HepG2 (cell line): ENCODE measurements around the gene PARG. TPM values are rescaled to one million over a fixed set of nuclear protein-coding genes. Genes with fewer than 3 reads are reported as not detected.

ENCODE experiments used
- ATAC-seq: fragments of 200-7000 bp; cut with Tn5 transposase; 3 replicates; pipeline ENCODE4 v1.9.1; 2020; ENCODE audit warnings: mild to moderate bottlenecking, moderate library complexity
- BruUV-seq: library from RNA; stranded (reverse); fragments of 400-500 nt; replicated peaks from 2 replicates; lab custom pipeline; 2021; lab: Mats Ljungman, UMichigan
- CTCF ChIA-PET: fragments of 300-600 bp; formaldehyde crosslinking; extraction: SDS; loops from one replicate; lab custom pipeline; 2021; ENCODE audit warnings: low total read pairs, inconsistent platforms, low intra/inter-chr PET ratio; lab: Yijun Ruan, JAX
- POLR2A ChIA-PET: fragments of 350-600 bp; sonication (Branson Sonifier 250); formaldehyde crosslinking; loops from one replicate; lab custom pipeline; 2020; ENCODE audit warnings: antibody characterized with exemption, inconsistent platforms; lab: Yijun Ruan, JAX
- DNase-seq: peaks from one replicate; pipeline ENCODE4 v3.0.0-alpha.2; 2015; ENCODE audit warnings: low spot score
- FAIRE-seq: peaks from 3 replicates; lab custom pipeline; 2011; peaks lifted over from hg19 to GRCh38; lab: Jason Lieb, UNC
- H2AFZ ChIP-seq: one replicate; pipeline ENCODE4 v1.6.1; 2011; ENCODE audit warnings: low read length, inconsistent platforms
- H3K27ac ChIP-seq: fragments of 300-600 bp; 3 replicates; pipeline ENCODE4 v1.8.0; 2011; ENCODE audit warnings: mixed run types, mild to moderate bottlenecking, mixed read lengths, low read length, inconsistent platforms; ENCODE audit not compliant: insufficient read depth; ENCODE audit errors: extremely low read length
- H3K27me3 ChIP-seq, 2 experiments: fragments of 200-600 bp in 1 of 2; 2 replicates in 1 of 2; 3 replicates in 1 of 2; pipeline versions ENCODE4 v1.6.0 to v1.8.0; 2011; ENCODE audit warnings: low read length in 2 of 2, mild to moderate bottlenecking in 2 of 2, moderate library complexity in 2 of 2, inconsistent platforms in 1 of 2; ENCODE audit not compliant: insufficient read depth in 2 of 2, control insufficient read depth in 1 of 2
- H3K36me3 ChIP-seq, 2 experiments: fragments of 200-600 bp in 1 of 2; replicated peaks in 1 of 2; 2 replicates in 1 of 2; 3 replicates in 1 of 2; pipeline versions ENCODE4 v1.5.1 to v1.8.0; 2011; ENCODE audit warnings: low read length in 2 of 2, inconsistent platforms in 1 of 2; ENCODE audit not compliant: insufficient read depth in 2 of 2, control insufficient read depth in 1 of 2
- H3K4me1 ChIP-seq: 2 replicates; pipeline ENCODE4 v1.5.1; 2012; ENCODE audit warnings: low read length, inconsistent platforms; ENCODE audit not compliant: insufficient read depth
- H3K4me2 ChIP-seq: 2 replicates; pipeline ENCODE4 v1.6.0; 2011; ENCODE audit warnings: low read depth, low read length, inconsistent platforms
- H3K4me3 ChIP-seq, 3 experiments: fragments of 200-600 bp in 1 of 3; sonication (generic), shearing (Covaris generic) in 1 of 3; replicated peaks in 1 of 3; 2 replicates each; pipeline ENCODE4 v1.5.1; 2011 to 2016; ENCODE audit warnings: low read length in 3 of 3, inconsistent platforms in 2 of 3, low read depth in 2 of 3, mild to moderate bottlenecking in 2 of 3, control low read depth in 1 of 3, mixed read lengths in 1 of 3; ENCODE audit not compliant: insufficient read depth in 1 of 3
- H3K79me2 ChIP-seq: one replicate; pipeline ENCODE4 v1.6.1; 2011; ENCODE audit warnings: low read length, inconsistent platforms; ENCODE audit not compliant: insufficient read depth
- H3K9ac ChIP-seq: 2 replicates; pipeline ENCODE4 v1.6.0; 2011; ENCODE audit warnings: mild to moderate bottlenecking, low read depth, low read length, inconsistent platforms; ENCODE audit not compliant: insufficient read depth
- H3K9me3 ChIP-seq: 2 replicates; pipeline ENCODE4 v1.5.1; 2012; ENCODE audit warnings: mild to moderate bottlenecking, low read length
- H4K20me1 ChIP-seq: 2 replicates; pipeline ENCODE4 v1.6.0; 2011; ENCODE audit warnings: inconsistent platforms, mild to moderate bottlenecking, low read length, moderate library complexity; ENCODE audit not compliant: insufficient read depth
- HNRNPL ChIP-seq: fragments of 200-400 bp; formaldehyde crosslinking; IDR thresholded peaks from 2 replicates; pipeline ENCODE4 v1.6.1; 2017; ENCODE audit warnings: mild to moderate bottlenecking, low read depth, low read length
- HNRNPUL1 ChIP-seq: fragments of 200-400 bp; formaldehyde crosslinking; IDR thresholded peaks from 2 replicates; pipeline ENCODE4 v1.6.1; 2017; ENCODE audit warnings: low read depth, mild to moderate bottlenecking, low read length, moderate library complexity
- POLR2AphosphoS5 ChIP-seq: IDR thresholded peaks from 2 replicates; pipeline ENCODE4 v1.6.1; 2012; ENCODE audit warnings: low read depth, low read length
- RARG ChIP-seq: sonication (generic); formaldehyde crosslinking; IDR thresholded peaks from 2 replicates; pipeline ENCODE4 v1.4.0; 2020; ENCODE audit warnings: low read depth, mild to moderate bottlenecking, missing genetic modification reagents
- SIN3A ChIP-seq: IDR thresholded peaks from 2 replicates; pipeline ENCODE4 v1.6.1; 2011; ENCODE audit warnings: low read depth, mild to moderate bottlenecking, control low read depth, low read length, borderline replicate concordance
- ZFAT ChIP-seq: sonication (generic); formaldehyde crosslinking; conservative IDR thresholded peaks from 2 replicates; pipeline ENCODE4 v1.8.1; 2023; ENCODE audit warnings: missing genetic modification reagents, inconsistent platforms
- ZNF12 ChIP-seq: sonication (generic); formaldehyde crosslinking; IDR thresholded peaks from 2 replicates; pipeline ENCODE4 v1.5.0; 2020; ENCODE audit warnings: missing genetic modification reagents
- ZNF207 ChIP-seq: fragments of 450-650 bp; IDR thresholded peaks from 2 replicates; pipeline ENCODE4 v1.6.1; 2016; ENCODE audit warnings: antibody characterized with exemption, borderline replicate concordance
- ZNF776 ChIP-seq: sonication (generic); formaldehyde crosslinking; IDR thresholded peaks from 2 replicates; pipeline ENCODE4 v1.4.0; 2020; ENCODE audit warnings: mild to moderate bottlenecking, missing genetic modification reagents
- WGBS: methylation state at CpG from one replicate; pipeline ENCODE4 v1.1.6; 2017; ENCODE audit warnings: low lambda C conversion rate; 5-methylcytosine and 5-hydroxymethylcytosine counted together
- in situ Hi-C: cut with HindIII; loops from 2 replicates; pipeline ENCODE4 v1.10.0; 2017; ENCODE audit warnings: low pct_unique_long_range_greater_than_20kb; ENCODE audit not compliant: extremely low pct_ligation_motif_present
- intact Hi-C: fragments of 100-400 bp; cut with micrococcal nuclease; formaldehyde crosslinking; loops from one replicate; pipeline ENCODE4 v1.10.0; 2022; ENCODE audit not compliant: unreplicated experiment
- polyA plus RNA-seq, 8 experiments: library from polyadenylated mRNA; depleted of rRNA in 3 of 8; stranded (reverse) in 7 of 8; unstranded in 1 of 8; fragments of >200 nt; fragmentation: Illumina TruSeq in 4 of 8; extraction: Trizol in 4 of 8; gene quantifications; 2 replicates each; pipeline versions ENCODE4 v1.2.1 to v1.2.3, GENCODE V29; 2011 to 2016; ENCODE audit warnings: low read depth in 4 of 8, missing spikeins in 1 of 8, mixed read lengths in 1 of 8; ENCODE audit not compliant: insufficient read depth in 1 of 8
- small RNA-seq, 3 experiments: library from RNA; depleted of rRNA; stranded (forward); fragments of <200 nt; gene quantifications; one replicate each; pipeline ENCODE3, GENCODE V24; 2012; ENCODE audit warnings: low read depth in 2 of 3, low replicate concordance in 1 of 3; ENCODE audit not compliant: insufficient read length in 3 of 3, insufficient read depth in 2 of 3
- total RNA-seq, 5 experiments: library from RNA; depleted of rRNA; stranded (reverse); fragments of >200 nt; fragmentation: Illumina TruSeq; extraction: Trizol; gene quantifications; 2 replicates each; pipeline ENCODE4 v1.2.3, GENCODE V29; 2016; ENCODE audit warnings: low read depth in 1 of 5
- TF ChIP-seq, protein P1 (sequence below): sonication (generic); formaldehyde crosslinking; conservative IDR thresholded peaks from 2 replicates; pipeline ENCODE4 v1.4.0; 2020; ENCODE audit warnings: missing genetic modification reagents

The PARG gene
- total and polyA plus RNA-seq, 2 of the 13 experiments (the other 11 are each of a cell fraction or from before 2014, with no cell fraction given), result 11.4 to 37.2 TPM

DNA sequence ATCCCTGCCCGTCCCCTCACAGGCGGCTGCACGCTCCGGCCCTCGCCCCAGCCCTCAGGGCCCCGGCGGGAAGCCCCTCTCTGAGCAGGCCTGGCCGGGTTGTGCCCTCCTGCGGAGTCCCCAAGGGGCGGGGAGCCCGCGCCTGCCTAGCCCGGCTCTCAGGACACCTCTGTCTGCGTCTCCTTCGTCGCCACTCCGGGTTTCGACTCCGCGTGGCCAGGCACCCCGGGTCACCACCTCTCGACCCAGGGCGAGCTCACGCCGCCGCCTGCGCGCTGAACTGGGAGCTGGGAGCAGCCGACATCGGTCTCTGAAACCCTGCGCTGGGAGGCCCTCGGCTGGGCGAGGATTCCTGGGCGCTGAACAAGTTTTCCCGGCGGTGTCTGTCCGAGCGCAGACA lies 173.5 kb downstream of the PARG start:
- WGBS, result 57% methylated on average over 17 of the region's 38 CpGs
- peaks cover 0 to 31% of the 10 kb centered on the region in 2 experiments; a peak in 4 of 5 replicates for H3K27me3 ChIP-seq
- FAIRE-seq (no peak), ATAC-seq (peak; percentile 49), DNase-seq (no peak)
- in situ Hi-C loops, result loop anchor here (10.0 kb wide), 1 partner anchor 174 kb away; no protein-coding TSS in a partner anchor
- POLR2A ChIA-PET, result no interaction called here
- H3K4me2 ChIP-seq, result no peak overlapping the region
- TF ChIP-seq SIN3A (no peak), HNRNPL (no peak), RARG (CRISPR knock-in tag) (no peak), HNRNPUL1 (no peak), ZFAT (CRISPR knock-in tag) (no peak), ZNF12 (CRISPR knock-in tag) (no peak), POLR2AphosphoS5 (no peak), ZNF776 (no peak), ZNF207 (no peak)
- TF ChIP-seq, protein P1, sequence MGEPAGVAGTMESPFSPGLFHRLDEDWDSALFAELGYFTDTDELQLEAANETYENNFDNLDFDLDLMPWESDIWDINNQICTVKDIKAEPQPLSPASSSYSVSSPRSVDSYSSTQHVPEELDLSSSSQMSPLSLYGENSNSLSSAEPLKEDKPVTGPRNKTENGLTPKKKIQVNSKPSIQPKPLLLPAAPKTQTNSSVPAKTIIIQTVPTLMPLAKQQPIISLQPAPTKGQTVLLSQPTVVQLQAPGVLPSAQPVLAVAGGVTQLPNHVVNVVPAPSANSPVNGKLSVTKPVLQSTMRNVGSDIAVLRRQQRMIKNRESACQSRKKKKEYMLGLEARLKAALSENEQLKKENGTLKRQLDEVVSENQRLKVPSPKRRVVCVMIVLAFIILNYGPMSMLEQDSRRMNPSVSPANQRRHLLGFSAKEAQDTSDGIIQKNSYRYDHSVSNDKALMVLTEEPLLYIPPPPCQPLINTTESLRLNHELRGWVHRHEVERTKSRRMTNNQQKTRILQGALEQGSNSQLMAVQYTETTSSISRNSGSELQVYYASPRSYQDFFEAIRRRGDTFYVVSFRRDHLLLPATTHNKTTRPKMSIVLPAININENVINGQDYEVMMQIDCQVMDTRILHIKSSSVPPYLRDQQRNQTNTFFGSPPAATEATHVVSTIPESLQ (CRISPR knock-in tag), result no peak
- TF ChIP-seq, all 625 proteins: peak for 0
- CTCF ChIA-PET, result no interaction called here
- no peak overlapping the region for H3K9ac ChIP-seq
- no peaks in the 10 kb centered on the region for H4K20me1 ChIP-seq
- H3K4me1 ChIP-seq, result no peaks in the 10 kb centered on the region
- no peaks in the 10 kb centered on the region for H3K9me3 ChIP-seq
- intact Hi-C loops, result no loop called here
- no peaks in the 10 kb centered on the region for H3K36me3 ChIP-seq
- BruUV-seq, result no TSS peak
- H2AFZ ChIP-seq, result no peak overlapping the region
- H3K4me3 ChIP-seq, result no peak overlapping the region
- H3K27ac ChIP-seq, result no peak overlapping the region
- H3K79me2 ChIP-seq, result no peaks in the 10 kb centered on the region

Small RNAs within 50 kb of the gene (small RNA-seq; reads per million reads assigned to genes)
- gene RNA5SP317 (0 reads per million in 3 experiments), gene SNORA74C-2 (0 to 0.97 (median 0) reads per million in 3 experiments)

Other genes with a start within 250 kb of the PARG start
- gene OGDHL, start 179.7 kb downstream of the PARG start, total RNA-seq (2016; rRNA removed; fragmentation: Illumina TruSeq; extraction: Trizol), result 1.6 and 3.0 TPM in 2 replicates
- 9.8 and 11.2 TPM in 2 replicates for gene OGDHL, start 179.7 kb downstream of the PARG start, polyA plus RNA-seq (2011; rRNA removed)
- gene TIMM23B, start within 50 bp of the PARG start, total RNA-seq (2016; rRNA removed; fragmentation: Illumina TruSeq; extraction: Trizol), result 9.6 and 13.0 TPM in 2 replicates
- 10.8 and 12.5 TPM in 2 replicates for gene TIMM23B, start within 50 bp of the PARG start, polyA plus RNA-seq (2011; rRNA removed)
- 2.9 and 7.7 TPM in 2 replicates for gene AGAP6, start 46.4 kb upstream of the PARG start, total RNA-seq (2016; rRNA removed; fragmentation: Illumina TruSeq; extraction: Trizol)
- gene AGAP6, start 46.4 kb upstream of the PARG start, polyA plus RNA-seq (2011; rRNA removed), result 19.5 and 21.9 TPM in 2 replicates
- gene WASHC2A, start 125.9 kb upstream of the PARG start, total RNA-seq (2016; rRNA removed; fragmentation: Illumina TruSeq; extraction: Trizol), result 29.6 and 42.1 TPM in 2 replicates
- gene WASHC2A, start 125.9 kb upstream of the PARG start, polyA plus RNA-seq (2011; rRNA removed), result 20.7 and 22.8 TPM in 2 replicates